Measurements from ENCODE around the gene DYDC2.
"Not testable (repeated sequence)": the region's sequence is repeated elsewhere in the genome, so short reads cannot be mapped to it uniquely, and the experiment has no call there.

DYDC2 gene

GRCh38 chr10:80414142-80414895 is 57.7 kb downstream of the DYDC2 start:
- no peak for DNase-seq

- no peak for DNase-seq
These were observed 59.3 kb downstream of the DYDC2 start for GRCh38 chr10:80415734-80416478.

GRCh38 chr10:80416479-80417098 is 60.0 kb downstream of the DYDC2 start:
- no peak for DNase-seq

- not testable (repeated sequence) for DNase-seq
These were observed 60.7 kb downstream of the DYDC2 start for GRCh38 chr10:80417256-80417655.

Measured in activated CD4-positive, alpha-beta T cell treated with anti-CD3 and anti-CD28 coated beads, Interleukin-2, amount 50 U/mL, for 16 hours (primary cell).